CD4-positive, alpha-beta T cell treated with Interleukin-4 for 4 hours (primary cell): ENCODE data around the gene SUN5.
"Not testable (repeated sequence)": the region's sequence is repeated elsewhere in the genome, so short reads cannot be mapped to it uniquely, and the experiment has no call there.

Source experiments
- DNase-seq: peaks from one replicate; pipeline ENCODE4 v3.0.0-alpha.2; 2020

SUN5 gene

DNA sequence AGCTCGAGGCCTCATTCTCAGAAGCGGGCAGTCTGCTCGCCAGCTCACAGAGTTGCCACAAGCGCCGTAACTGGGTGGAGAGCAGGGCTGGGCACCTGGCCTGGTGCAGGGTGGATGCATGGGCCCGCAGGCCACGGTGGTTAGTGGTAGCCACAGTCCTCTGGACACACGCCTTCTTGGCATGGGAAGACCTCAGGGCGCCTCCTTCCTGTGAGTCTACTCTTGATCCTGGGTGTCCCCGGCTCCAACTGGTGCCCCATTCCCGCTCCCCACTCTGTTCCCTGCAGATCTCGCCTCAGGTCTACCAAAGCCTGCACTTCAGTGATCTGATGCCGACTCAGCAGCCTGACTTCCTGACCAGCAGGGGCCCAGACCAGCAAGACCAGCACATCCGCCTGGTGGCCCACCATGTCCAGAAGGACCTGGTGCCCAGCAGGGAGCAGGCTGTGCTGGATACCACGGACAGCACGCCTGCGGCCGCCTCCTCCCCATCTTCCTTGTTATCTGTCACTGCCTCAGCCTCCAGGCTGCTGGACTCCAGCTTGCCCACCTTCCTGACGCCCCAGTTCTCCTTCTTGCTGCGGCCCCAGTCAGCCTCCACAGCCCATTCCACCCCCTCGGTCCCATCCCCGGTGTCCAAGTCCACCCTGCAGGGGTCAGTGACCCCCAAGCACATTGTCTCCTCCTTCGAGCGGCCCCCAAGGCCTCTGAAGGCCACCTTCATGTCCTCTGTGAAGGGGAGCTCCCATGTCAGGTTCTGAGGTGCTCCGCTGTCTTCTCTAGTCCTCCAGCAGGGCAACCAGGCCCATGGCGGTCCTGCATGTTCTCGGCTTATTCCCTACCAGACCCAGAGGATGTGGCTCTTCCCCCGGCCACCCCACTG lies 43.1 kb downstream of the SUN5 start:
- no peak for DNase-seq

DNA sequence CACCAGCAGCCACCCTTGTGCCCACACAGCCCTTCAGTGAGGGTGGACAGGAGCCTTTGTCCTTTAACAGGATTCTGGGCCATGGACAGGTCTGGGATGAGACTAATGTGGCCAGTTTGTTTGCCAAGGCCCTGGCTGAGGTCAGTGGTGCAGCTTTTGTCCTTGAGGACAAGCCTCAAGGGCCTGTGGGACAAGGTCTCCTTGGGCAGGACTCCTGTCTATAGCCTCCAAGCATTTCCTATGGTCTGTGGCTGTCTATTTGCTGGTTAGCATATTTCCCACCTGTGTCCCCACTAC lies 44.1 kb downstream of the SUN5 start:
- no peak for DNase-seq

DNA sequence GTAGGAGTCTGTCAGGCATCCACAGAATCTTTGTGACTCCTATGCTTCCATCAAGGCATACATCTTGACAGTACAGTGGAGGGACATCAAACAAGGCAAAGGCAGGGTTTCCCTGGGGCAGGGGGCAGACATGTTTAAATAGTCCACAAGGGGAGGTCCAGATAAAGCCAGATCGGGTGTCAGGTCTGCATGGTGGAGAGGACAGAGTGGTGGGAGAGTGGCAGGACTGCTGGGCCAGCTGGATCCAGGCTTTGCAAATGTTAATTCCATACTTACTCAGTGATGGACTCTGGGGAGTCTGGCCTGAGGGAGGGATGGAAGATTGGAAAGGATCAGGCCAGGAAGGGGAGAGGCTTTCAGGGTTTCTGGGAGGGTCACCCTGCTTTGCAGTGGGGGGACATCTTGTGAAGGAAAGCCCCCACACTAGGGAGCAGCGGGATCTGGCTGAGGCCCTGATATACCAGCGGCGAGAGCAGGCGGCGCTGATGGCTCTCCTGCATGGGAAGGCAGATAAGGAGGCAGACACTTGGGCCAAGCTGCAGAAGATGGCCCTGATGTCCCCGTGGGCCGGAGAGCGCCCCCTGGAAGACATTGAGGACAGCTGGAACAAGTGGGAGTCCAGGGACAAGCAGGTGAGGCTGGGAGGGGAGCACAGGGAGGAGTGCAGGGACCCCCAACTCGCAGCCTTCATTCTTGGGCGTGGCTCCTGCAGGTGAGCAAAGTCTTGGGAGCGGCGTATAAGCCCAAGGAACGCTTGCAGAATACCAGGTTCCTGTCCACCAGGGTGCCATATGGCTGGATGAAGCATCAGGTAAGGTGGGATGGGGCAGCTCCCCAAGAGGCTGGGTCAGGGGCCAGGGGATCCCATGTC lies 44.6 kb downstream of the SUN5 start:
- no peak for DNase-seq

DNA sequence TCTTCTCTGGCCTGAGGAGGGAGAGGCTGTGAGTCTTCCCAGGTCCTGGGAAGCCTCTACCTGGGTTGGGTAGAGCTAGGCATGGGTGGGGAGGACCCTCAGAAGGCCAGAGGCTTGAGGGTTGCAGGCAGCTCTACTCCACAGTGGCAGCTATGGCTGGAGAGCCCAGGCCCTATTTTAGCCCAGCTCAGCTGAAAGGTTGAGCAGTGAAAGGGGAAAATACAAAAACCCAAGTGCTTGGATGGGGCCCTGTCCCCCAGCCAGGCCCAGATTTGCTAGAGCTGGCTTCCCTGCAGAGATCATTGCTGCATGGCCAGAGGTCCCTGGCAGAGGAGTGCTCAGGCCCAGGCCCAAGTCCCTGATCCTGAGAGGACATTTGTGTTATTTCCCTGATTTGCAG lies 45.7 kb downstream of the SUN5 start:
- no peak for DNase-seq

DNA sequence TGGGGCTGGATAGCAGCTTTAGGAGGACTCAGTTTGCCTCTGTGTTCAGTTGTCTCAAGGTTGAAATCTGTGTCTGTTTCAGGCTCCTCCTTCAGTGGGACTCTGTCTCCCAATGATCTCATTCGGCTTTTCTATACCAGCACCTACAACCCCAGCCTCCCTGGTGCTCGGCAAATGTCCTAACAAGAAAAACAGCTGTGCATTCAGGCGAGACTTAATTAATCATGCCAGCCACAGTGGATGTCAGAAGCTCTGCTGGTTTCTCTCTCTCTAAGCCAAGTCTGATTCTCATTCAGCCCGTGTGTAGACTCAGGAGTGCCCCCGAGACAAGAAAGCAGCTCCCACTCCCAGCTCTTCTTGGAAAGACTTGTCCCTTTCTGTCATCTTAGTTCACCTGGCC lies 46.8 kb downstream of the SUN5 start:
- DNase-seq: no peak

DNA sequence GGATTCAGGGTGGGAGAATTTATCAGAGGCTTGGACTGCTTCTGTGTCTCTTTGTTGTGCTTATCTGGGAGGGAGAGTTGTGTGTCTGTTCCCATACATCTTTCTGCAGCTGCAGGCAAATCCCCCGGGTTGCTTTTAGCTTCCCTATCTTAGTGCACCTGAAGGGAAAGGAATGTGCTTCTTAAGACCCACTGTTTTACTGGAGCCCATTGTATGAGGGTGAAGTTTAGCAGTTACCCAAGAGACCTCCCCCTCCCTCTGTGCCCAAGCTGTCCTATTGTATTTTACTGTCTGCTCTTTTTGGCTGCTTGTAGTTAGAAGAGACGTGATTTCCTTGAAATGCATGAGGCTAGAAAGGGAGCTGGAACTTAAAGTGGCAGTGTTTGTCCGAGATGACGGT lies 53.7 kb downstream of the SUN5 start:
- DNase-seq: not testable (repeated sequence)

DNA sequence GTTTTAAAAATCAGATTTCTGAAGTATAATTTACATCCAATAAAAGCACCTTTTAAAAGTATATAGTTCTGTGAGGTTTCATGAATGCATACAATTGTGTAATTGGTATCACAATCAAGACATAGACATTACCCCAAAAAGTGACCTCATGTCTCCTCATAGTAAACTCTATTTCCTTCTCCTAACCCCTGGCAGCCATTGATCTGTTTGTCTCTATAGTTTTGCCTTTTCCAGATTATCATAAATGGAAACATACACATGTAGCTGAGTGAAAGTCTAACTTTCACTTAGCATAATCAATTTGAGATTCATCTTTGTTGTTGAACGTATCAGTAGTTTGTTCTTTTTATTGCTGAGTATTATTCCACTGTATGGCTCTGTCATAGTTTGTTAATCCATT lies 57.6 kb downstream of the SUN5 start:
- DNase-seq: no peak

DNA sequence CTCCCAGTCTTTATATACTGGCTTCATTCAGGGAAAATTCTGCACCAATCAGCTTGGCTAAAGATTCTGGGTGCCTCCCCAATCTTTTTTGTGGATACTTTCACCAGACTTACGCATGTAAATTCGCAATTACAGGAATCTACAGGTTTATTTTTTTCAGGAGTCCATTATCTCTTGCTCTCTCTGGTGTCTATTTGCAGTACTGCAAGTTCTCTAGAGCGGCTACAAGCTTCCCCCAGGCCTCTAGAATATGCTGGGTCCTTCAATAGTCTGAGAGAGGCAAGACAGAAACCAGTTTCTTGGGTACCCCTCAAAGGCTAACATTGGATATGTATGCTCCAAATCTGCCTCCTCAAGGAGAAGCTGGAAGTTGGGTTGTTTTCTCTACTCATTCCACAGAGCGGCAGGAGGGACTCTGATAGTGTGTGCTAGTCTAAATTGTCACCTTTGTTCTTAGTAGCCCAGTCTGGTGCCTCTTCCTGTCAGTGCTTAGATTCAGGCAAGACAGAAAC lies 58.5 kb downstream of the SUN5 start:
- DNase-seq: peak; percentile 42

DNA sequence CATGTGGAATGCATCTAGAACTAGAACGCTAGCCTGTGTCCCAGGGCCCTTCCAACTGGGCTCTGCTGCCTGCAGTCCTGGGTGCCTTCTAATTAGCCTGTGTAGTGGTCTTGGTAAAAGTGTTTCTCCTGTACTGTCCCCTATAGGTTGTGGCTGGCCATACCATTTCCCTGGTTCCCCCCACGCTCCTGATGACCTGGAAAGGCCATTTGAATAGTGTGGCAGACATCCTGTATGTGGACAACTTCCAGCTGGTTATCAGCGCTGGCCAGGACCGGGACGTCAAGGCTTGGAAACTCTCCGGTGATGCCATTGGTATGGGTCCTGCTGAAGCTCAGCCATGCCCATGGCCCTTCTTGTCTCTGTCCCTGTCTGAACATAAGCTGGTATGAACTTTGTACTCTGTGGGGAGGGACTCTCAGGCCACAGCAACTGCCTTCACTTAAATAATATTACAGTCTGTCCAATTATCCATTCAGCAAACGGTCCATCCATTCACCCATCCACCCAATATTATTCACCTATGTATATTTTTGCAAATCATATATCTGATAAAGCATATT lies 60.7 kb downstream of the SUN5 start:
- no peak for DNase-seq

DNA sequence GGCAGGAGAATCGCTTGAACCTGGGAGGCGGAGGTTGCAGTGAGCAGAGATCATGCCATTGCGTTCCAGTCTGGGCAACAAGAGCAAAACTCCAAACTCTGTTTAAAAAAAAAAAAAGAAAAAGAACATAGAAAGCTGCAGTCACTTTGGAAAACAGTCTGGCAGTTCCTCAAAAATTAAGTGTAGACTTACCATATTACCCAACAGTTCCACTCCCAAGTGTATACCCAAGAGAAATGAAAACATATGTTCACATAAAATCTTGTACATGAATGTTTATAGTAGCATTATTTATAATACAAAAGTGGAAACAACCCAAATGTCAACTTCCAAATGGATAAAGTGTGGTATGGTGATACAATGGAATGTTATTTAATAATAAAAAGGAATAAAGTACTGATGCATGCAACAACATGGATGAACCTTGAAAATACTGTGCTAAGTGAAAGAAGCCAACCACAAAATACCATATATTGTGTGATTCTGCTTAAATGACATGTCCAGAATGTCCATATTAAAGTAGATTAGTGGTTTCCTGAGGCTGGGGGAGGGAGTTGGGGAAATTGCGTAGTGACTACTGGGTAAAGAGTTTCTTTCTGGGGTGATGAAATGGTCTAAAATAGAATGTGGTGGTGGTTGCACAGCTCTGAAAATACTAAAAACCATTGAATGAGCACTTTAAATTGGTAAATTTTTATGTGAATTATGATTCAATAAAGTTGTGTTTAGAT lies 62.9 kb downstream of the SUN5 start:
- DNase-seq: no peak

DNA sequence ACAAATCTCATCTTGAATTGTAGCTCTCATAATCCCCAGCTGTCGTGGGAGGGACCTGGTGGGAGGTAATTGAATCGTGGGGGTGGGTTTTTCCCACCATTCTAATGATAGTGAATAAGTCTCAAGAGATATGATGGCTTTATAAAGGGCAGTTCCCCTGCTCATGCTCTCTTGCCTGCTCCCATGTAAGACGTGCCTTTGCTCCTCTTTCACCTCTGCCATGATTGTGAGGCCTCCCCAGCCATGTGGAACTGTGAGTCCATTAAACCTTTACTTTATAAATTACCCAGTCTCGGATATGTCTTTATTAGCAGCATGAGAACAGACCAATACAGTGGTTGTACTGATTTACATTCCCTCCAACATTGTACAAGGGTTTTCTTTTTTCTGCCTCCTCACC lies 69.7 kb downstream of the SUN5 start:
- DNase-seq: no peak
